Stimulated activated CD4-positive, alpha-beta T cell treated with anti-CD3 and anti-CD28 coated beads, Interleukin-2, amount 100 ng/mL, for 48 hours (primary cell): ENCODE results near the gene PABPN1L.

Source experiments
- DNase-seq, 2 donors: peaks; one replicate each; pipeline ENCODE4 v3.0.0-alpha.2; 2020

The PABPN1L gene

DNA sequence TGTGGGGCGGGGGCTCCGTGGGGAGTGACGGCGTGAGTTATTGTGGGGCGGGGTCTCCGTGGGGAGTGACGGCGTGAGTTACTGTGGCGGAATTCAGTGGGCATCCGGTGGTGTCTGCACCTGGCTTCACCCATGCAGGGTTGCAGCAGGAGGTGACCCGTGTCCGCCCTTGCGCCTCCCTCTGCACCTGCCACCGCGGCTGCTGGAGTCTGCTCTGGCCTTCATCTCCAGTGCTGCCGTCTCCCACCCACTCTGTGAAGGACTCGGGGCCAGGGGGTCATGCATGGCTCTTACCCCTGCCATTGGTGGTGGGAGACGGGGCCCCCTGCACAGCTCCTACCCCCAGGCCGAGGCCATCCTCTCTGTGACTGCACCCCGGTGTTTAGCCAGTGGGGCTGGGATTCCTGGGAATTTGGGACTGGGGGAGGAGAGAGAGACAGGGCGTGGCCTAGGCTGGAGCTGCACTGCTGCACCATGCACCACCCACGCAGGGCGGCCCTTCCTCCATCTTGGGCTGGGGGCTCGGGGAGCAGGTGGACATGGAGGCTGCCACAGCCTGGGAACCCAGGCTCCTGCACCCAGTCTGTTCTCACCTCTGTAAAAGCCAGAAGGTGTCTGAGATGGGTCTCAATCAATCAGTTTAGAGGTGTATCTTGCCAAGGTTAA lies 1.3 kb upstream of the PABPN1L start:
- DNase-seq = no peak

DNA sequence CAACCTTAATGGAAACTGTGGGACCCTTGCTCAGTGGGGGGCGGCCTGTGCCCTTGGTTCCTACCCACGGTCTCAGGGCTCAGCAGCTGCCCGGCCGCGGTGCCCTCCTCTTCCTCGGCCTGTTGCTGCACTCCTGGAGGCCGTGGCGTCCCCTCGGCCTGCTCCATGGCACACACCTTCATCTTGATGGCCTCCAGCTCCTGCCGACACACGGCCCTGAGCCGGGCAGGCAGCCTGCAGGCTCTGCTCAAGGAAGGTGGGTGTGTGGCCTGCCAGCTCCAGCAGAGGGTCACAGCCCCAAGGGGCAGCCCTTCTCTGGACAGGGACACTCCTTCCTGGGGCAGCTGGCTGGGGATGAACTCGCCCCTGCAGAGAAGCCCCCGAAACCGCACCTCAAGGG lies 718 bp downstream of the PABPN1L start:
- DNase-seq = no peak

GRCh38 chr16:88865310-88865709 lies 1.1 kb downstream of the PABPN1L start:
- no peak for DNase-seq

- no peak for DNase-seq
Measured at GRCh38 chr16:88864521-88864920, 1.9 kb downstream of the PABPN1L start.

GRCh38 chr16:88864099-88864498 lies 2.4 kb downstream of the PABPN1L start:
- DNase-seq = no peak

DNA sequence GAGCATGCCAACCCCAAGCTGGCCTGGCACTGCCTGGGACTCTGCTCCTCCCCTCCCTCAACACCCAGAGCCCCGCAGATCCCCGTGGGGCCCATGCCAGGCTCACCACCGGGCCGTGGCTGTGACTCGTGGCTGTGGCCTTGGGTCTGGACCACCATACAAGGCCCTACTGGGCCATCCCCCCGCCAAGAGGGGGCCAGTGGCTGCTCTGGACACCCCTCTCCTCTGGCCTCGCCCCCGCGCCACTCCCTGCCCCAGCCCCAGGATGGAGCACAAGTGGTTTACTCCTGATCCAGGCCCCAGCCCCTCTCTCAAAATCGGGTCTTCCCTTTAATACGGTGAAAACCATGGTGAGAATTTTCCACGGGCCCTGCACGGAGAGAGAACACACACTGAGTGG lies 3.0 kb downstream of the PABPN1L start:
- DNase-seq = no peak

- no peak for DNase-seq
Measured at GRCh38 chr16:88862968-88863367, 3.5 kb downstream of the PABPN1L start.

- DNase-seq = no peak
Measured at GRCh38 chr16:88861359-88861758, 5.1 kb downstream of the PABPN1L start.

GRCh38 chr16:88859381-88860091 lies 6.9 kb downstream of the PABPN1L start:
- DNase-seq = no peak

DNA sequence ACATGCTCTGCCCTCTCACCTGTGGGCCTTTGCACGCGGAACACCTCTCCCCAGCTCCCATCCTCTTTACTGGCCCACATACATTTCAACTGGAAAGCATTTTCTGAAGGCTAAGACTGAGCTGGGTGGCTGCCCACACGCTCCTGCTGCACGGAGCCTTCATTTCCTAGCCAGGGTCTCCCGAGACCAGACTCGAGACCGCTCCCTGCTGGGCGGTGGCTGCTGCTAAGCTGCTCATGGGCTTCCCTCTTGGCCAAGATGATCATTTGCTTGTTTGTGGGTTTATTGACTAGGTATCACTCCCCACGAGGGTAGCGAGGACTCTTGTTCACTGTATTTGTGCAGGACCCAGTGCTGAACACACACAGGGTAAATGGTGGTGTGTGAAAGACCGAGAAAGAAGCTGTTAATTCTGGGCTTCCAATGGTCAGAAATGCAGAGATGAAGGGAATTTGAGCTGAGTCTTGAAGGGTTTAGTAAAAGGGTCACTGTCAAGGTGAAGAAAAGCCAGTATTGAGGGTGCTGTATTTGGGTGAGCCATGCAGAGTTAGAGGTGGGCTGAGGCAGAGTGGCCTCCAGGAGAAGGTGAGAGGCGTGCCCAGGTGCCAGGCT lies 8.6 kb downstream of the PABPN1L start:
- peak; percentile 66 to 69 for DNase-seq

GRCh38 chr16:88856828-88857727 lies 9.4 kb downstream of the PABPN1L start, which contains the start of the genes GALNS and TRAPPC2L:
TSS of gene GALNS (minus strand) at chr16:88856947. CDS start at chr16:88856877, 70 bp downstream.
TSS of gene TRAPPC2L (plus strand) at chr16:88857127. CDS start at chr16:88857151, 24 bp downstream.
- DNase-seq = peak; percentile 100

DNA sequence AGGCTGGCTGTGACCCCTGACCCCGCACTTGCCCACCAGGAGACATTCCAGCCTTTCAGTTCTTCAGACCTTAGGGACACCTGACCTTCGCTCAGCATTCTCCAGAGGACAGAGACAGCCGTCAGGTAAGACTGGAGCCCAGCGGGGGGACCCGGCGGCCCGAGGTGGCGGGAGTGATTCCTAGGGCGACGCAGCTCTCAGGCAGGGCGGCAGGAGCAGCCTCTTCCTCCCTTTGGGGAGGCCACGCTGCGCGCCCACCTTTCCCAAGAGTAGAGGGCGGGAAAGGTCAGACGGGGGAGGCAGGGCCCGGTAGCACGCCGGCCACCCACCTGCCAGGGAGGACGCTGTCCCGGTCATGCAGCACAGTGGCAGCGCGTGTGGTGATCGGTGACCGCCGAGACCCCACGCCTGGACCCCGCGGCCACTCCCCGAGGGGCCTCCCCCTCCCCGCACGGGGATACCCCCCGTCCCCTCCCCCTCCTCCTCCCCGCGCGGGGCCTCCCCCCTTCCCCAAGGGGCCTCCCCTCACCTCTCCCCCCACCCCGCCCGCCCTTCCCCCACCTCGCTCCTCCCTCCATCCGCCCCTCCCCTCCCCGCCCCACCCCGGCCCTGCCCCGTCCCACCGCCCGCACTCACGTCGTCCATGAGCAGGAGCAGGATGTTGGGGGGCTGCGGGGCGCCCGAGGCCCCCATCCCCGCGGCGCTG lies 10.2 kb downstream of the PABPN1L start:
- DNase-seq = peak in 1 of 2 donors; percentile 4

GRCh38 chr16:88855736-88856121 lies 10.7 kb downstream of the PABPN1L start:
- no peak for DNase-seq

- DNase-seq = no peak
Measured at GRCh38 chr16:88855176-88855575, 11.3 kb downstream of the PABPN1L start.

- DNase-seq = peak in 1 of 2 donors; percentile 7
Measured at GRCh38 chr16:88854306-88855111, 12.0 kb downstream of the PABPN1L start.

- DNase-seq = no peak
Measured at GRCh38 chr16:88853325-88853941, 13.0 kb downstream of the PABPN1L start.

GRCh38 chr16:88851616-88852015 lies 14.8 kb downstream of the PABPN1L start:
- DNase-seq = no peak

GRCh38 chr16:88850531-88851199 lies 15.8 kb downstream of the PABPN1L start:
- DNase-seq = no peak

- no peak for DNase-seq
Measured at GRCh38 chr16:88848557-88848956, 17.9 kb downstream of the PABPN1L start.

DNA sequence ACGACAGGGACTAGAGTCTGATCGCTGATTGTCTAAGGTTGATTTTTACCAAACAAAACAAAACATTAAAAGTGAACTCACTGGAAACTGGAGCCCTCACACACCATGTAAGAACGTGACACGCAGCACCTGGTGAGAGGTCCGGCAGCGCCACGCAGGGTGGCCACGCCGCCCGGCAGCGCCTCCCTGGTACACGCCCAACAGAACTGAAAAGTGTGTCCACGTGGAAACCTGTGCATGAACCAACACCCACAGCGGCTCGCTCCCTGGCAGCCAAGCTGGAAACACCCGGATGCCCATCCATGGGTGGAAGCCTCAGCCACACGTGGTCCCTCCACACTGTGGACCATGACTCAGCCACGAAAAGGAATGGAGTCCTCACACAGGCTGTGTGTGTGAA lies 18.8 kb downstream of the PABPN1L start:
- no peak for DNase-seq
